A549 (cell line): ENCODE measurements around the gene CBR1.

Experiments
- ATOH8 ChIP-seq: fragments of 250-450 bp; sonication (Bioruptor Pico); IDR thresholded peaks from 2 replicates; pipeline ENCODE4 v1.5.0; 2020; ENCODE audit warnings: low read depth, mild to moderate bottlenecking, moderate library complexity
- CEBPB ChIP-seq, 2 experiments: fragments of >200 bp in 1 of 2; sonication (Bioruptor Twin) in 1 of 2; formaldehyde crosslinking in 1 of 2; IDR thresholded peaks; 2 replicates each; pipeline ENCODE4 v1.6.1; 2012 to 2016
- CTCF ChIP-seq: fragments of >200 bp; sonication (Bioruptor Twin); formaldehyde crosslinking; IDR thresholded peaks from 3 replicates; pipeline ENCODE4 v1.5.1; 2016
- FOSL2 ChIP-seq, 2 experiments: fragments of 450-650 bp in 1 of 2; fragments of >200 bp in 1 of 2; sonication (Bioruptor Twin) in 1 of 2; formaldehyde crosslinking; IDR thresholded peaks; 2 replicates each; pipeline versions ENCODE4 v1.5.0 to v1.6.1; 2016 to 2020; ENCODE audit warnings: mild to moderate bottlenecking in 1 of 2, moderate library complexity in 1 of 2
- MAFK ChIP-seq: fragments of 450-650 bp; IDR thresholded peaks from 2 replicates; pipeline ENCODE4 v1.6.1; 2014; ENCODE audit not compliant: partially characterized antibody
- MAX ChIP-seq: IDR thresholded peaks from 2 replicates; pipeline ENCODE4 v1.6.1; 2012
- POLR2A ChIP-seq: IDR thresholded peaks from 2 replicates; pipeline ENCODE4 v1.6.1; 2012; ENCODE audit warnings: mild to moderate bottlenecking, low read length
- POLR2AphosphoS2 ChIP-seq: conservative IDR thresholded peaks from 2 replicates; pipeline ENCODE4 v1.6.1; 2012; ENCODE audit warnings: low read length, improper control_type of control experiment, inconsistent platforms
- SMC3 ChIP-seq: fragments of >200 bp; sonication (Bioruptor Twin); formaldehyde crosslinking; IDR thresholded peaks from 3 replicates; pipeline ENCODE4 v1.6.1; 2018; ENCODE audit warnings: inconsistent platforms

GRCh38 chr21:36040389-36040788 lies 29.4 kb upstream of the CBR1 start:
- no peak for TF ChIP-seq MAX
- TF ChIP-seq POLR2AphosphoS2, result no peak
- TF ChIP-seq ATOH8 (CRISPR knock-in tag), result no peak
- no peak for TF ChIP-seq CEBPB (IDR thresholded peaks at IDR 0.05)
- no peak for TF ChIP-seq CTCF
- no peak for TF ChIP-seq FOSL2 (IDR thresholded peaks at IDR 0.05)
- no peak for TF ChIP-seq FOSL2 (CRISPR knock-in tag; IDR thresholded peaks at IDR 0.05)
- TF ChIP-seq POLR2A, result no peak
- no peak for TF ChIP-seq MAFK
- TF ChIP-seq SMC3, result no peak
